H54 (cell line): ENCODE results near the gene COX6A1.
"Not testable (repeated sequence)": the region's sequence is repeated elsewhere in the genome, so short reads cannot be mapped to it uniquely, and the experiment has no call there.

ENCODE experiments used
- DNase-seq: peaks from one replicate; pipeline ENCODE4 v3.0.0; 2011; ENCODE audit warnings: low spot score, mixed read lengths; ENCODE audit not compliant: insufficient read length
- FAIRE-seq: peaks from 3 replicates; lab custom pipeline; 2011; peaks lifted over from hg19 to GRCh38; lab: Jason Lieb, UNC
- POLR2A ChIP-seq: IDR thresholded peaks from 2 replicates; pipeline ENCODE4 v1.6.1; 2011; ENCODE audit warnings: low read depth, mild to moderate bottlenecking, low read length

COX6A1 gene

GRCh38 chr12:120445911-120446843 lies 8.3 kb downstream of the COX6A1 start, which contains the start of the genes GATC and TRIAP1:
GATC (plus strand) TSS chr12:120446444; CDS start chr12:120446481, 37 bp downstream.
TRIAP1 (minus strand) TSS chr12:120446384; CDS start chr12:120446372, 12 bp downstream.
- FAIRE-seq (no peak), DNase-seq (peak; percentile 49)

GRCh38 chr12:120446844-120447178 lies 8.9 kb downstream of the COX6A1 start:
- not testable (repeated sequence) for FAIRE-seq, DNase-seq

More at GRCh38 chr12:120445911-120446843, 8.3 kb downstream of the COX6A1 start, which contains the start of the genes GATC and TRIAP1:
- peak; percentile 87 for TF ChIP-seq POLR2A

- FAIRE-seq (no peak), DNase-seq (no peak)
- no peak for TF ChIP-seq POLR2A
Measured at GRCh38 chr12:120447992-120448391, 10.1 kb downstream of the COX6A1 start.

- not testable (repeated sequence) for DNase-seq, FAIRE-seq
Measured at GRCh38 chr12:120452524-120452923, 14.6 kb downstream of the COX6A1 start.

- FAIRE-seq (no peak), DNase-seq (no peak)
- no peak for TF ChIP-seq POLR2A
Measured at GRCh38 chr12:120453060-120453750, 15.3 kb downstream of the COX6A1 start.

GRCh38 chr12:120453977-120454376 lies 16.1 kb downstream of the COX6A1 start:
- DNase-seq (no peak), FAIRE-seq (no peak)
- no peak for TF ChIP-seq POLR2A

- FAIRE-seq: no peak
- TF ChIP-seq POLR2A: no peak
- DNase-seq: no peak
Measured at GRCh38 chr12:120455302-120455701, 17.4 kb downstream of the COX6A1 start.

- FAIRE-seq (no peak), DNase-seq (no peak)
- no peak for TF ChIP-seq POLR2A
Measured at GRCh38 chr12:120457133-120457532, 19.2 kb downstream of the COX6A1 start.

- no peak for DNase-seq
- FAIRE-seq: no peak
- no peak for TF ChIP-seq POLR2A
Measured at GRCh38 chr12:120460157-120460556, 22.2 kb downstream of the COX6A1 start.

- DNase-seq (no peak), FAIRE-seq (no peak)
- TF ChIP-seq POLR2A: no peak
Measured at GRCh38 chr12:120462099-120462640, 24.3 kb downstream of the COX6A1 start.

- no peak for TF ChIP-seq POLR2A
- FAIRE-seq: no peak
Measured at GRCh38 chr12:120463712-120464111, 25.8 kb downstream of the COX6A1 start.

GRCh38 chr12:120465756-120466155 lies 27.8 kb downstream of the COX6A1 start:
- DNase-seq (no peak), FAIRE-seq (no peak)
- TF ChIP-seq POLR2A: no peak

More at GRCh38 chr12:120463712-120464111, 25.8 kb downstream of the COX6A1 start:
- DNase-seq: no peak

GRCh38 chr12:120466560-120467315 lies 28.8 kb downstream of the COX6A1 start:
- DNase-seq (no peak), FAIRE-seq (no peak)
- no peak for TF ChIP-seq POLR2A
